GM19397 (cell line): ENCODE measurements around the gene NOL4L.

Experiments used
- ATAC-seq: cut with Tn5 transposase; IDR thresholded peaks from one replicate; pipeline ENCODE4 v1.9.1; 2021; ENCODE audit warnings: mild to moderate bottlenecking, moderate library complexity; ENCODE audit not compliant: unreplicated experiment

NOL4L gene

DNA sequence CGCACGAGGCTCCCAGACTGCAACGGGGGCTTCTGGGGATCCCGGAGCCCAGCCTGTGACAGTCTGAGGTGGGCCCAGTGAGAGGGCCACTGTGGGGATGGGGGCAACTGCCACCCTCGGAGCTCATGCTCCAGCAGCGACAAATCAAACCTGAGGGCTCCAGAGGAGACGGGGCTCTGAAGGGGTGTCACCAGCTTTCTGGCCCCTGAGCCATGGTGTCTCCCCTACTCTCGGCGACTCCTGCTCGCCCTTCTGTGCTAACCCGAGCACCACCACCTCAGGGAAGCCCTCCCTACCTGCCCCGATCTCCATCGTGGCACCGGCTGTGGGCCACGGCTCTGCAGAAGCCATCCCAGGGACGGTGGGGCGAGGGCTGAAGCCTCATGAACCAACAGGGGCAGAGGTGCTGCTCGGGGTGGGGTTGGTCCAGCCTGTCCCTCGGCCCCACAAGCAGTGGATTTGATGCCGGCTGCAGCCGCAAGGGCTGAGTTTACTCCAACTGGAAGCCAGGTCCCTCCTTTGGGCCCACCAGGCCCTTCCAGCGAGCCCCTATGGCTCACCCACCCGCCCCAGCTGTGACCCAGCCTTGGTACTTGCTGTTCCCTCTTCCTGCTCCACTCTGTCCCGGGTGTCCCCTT is 124.3 kb downstream of the NOL4L start:
- no peak for ATAC-seq

DNA sequence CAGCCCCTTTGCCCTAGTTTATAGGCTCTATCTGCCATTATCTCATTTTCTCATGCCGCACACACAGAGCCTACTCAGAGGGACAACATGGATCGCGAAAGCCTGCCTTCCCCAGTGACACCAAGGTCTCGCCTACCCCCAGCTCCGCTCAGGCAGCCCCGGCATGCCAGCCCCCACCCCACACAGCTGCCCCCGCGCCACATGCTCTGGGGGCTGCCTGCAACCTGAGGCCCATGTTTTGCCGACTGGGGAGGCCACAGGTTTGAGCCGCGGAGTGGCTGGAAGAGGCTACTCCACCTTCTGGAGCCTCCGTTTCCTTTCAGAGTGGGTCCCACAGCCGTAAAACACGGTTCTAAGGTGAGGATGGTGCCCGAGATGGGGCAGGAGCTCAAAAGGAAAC is 124.9 kb downstream of the NOL4L start:
- no peak for ATAC-seq

DNA sequence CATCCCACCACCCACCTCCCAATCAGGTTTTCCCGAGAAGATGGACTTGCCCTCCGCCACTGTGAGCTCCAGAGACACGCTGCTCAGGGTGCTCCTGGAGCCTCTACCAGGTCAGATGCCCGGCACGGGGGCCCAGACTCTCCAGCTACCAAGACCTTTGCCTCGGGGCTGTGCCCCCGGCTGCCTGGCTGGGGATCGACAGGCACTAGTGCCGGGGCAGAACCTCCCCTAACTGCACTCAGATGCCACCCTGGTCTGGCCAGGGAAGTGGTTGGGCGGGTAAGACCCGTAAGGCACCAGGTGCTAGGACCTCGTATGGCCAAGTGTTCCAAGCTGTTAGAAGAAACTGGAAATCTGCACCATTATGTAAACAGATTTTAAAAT is 126.3 kb downstream of the NOL4L start:
- no peak for ATAC-seq

DNA sequence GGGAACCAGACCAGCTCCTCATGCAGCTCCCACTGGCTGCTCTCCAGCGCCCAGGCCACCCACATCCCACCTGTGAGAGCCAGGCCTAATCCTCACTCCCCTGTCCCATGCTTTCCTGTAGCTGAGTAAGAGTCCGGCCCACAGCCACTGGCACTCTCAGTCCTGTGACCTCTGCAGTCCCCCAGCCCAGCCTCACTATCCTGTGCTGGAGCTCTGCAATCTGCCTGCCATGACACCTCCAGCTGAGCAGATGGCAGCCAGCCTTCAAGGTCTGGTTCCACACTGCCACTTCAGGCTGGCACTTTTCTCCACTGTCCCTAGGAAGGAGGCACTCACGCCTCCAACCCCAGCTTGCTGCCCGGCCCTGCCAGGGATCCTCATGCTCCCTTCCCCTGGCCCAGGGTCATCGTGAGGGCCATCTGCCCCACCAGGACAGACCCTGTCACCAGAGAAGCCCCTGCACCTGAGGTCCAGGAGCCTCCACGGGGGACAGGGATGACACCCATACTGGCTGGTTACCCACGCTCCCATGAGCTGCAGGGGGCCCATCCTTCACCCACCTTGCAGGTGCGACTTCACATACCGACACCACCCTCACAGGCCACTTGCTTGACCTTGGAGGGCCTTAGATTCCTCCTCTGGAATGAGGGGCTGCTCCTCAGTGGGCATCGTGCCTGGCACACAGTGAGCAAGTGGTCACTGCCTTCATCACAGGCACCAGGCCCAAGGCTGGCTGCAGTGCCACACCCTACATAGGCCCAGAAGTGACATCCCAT is 126.9 kb downstream of the NOL4L start:
- no peak for ATAC-seq

DNA sequence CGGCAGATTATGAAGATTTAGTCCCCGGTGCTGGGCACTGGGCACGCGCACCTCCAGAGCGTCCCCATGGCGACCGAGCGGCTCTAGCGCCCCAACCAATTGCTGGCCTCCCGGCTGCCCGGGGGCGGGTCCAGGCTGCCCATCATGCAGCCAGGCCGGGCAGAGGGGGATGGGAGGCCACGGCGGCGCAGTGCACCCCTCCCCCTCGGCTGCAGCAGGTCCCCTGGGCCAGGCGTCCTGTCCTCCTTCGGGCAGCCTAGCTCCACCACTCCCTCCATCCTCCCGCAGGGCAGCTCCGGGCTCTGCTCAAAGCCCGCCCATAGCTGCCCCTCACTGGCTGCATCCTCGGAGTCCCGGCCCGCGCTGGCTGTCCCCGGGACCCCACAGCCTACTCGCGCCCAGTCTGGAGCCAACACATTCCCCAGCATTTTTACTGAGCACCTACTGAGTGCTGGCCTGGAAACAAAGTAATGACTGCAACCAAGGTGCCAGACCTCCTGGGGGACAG is 127.6 kb downstream of the NOL4L start:
- ATAC-seq: no peak

DNA sequence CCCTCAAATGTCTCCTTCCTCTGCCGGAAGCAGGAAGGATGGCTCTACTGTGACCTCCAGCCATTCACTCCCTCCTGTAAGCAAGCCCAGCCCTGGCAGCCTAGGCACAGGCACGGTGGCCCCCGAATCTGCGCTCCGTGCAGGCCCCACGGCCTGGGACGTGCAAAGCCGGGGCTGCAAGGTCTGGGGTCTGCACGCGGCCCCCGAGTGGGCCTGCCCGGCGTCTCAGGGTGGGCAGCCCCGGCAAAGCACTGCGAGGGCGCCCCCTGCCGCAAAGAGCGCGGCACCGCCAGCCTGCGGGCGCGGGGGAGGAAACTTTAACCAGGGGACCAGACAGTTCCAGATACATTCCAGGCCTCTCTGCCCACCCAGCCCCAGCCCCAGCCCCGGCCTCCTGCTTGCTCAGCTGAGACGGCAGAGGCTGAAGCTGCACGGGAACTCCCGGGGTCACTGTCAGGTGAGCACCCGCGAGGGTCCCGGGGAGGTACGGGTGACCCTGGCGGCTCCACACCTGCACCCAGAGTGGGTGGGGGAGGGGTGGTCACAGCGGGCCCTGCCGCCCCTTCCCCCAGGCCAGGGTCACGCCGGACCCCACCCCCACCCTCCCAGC is 128.2 kb downstream of the NOL4L start:
- ATAC-seq: no peak

DNA sequence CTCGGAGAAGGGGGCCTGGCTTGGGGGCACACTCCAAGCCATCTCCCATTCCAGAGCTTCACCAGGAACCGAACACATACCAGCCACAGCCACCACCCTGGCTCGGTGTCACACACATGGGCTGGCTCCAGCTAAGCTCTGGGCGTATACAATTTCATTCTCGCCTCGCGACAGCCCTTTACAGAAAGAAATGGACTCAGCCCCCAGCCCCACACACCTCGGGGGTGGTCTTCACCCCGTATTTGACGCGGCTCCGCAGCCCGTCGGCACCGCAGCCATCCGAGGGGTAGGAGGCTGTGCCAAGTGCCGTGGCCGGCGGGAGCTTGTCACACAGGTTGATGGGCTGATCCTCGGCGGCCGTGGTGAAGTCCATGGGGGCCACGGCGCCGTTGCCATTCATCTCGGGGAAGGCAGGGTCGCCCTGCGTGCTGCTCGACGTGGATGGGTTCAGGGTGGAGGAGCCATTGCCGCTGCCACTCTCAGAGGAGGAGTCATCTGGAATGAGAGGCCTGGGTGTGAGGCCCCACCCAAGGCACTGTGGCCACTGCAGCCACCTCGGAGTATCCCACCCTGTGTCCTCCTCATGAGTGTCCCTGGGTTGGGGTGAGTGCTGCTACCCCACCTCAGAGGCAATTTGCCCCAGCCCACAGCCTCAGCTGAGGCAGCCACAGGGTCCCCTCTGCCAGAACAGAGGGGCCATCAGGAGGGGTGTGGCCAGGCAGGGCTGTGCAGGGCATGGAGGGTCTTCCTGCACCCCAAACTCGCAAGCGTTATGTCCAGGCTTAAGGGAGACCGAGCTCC is 129.0 kb downstream of the NOL4L start:
- no peak for ATAC-seq

DNA sequence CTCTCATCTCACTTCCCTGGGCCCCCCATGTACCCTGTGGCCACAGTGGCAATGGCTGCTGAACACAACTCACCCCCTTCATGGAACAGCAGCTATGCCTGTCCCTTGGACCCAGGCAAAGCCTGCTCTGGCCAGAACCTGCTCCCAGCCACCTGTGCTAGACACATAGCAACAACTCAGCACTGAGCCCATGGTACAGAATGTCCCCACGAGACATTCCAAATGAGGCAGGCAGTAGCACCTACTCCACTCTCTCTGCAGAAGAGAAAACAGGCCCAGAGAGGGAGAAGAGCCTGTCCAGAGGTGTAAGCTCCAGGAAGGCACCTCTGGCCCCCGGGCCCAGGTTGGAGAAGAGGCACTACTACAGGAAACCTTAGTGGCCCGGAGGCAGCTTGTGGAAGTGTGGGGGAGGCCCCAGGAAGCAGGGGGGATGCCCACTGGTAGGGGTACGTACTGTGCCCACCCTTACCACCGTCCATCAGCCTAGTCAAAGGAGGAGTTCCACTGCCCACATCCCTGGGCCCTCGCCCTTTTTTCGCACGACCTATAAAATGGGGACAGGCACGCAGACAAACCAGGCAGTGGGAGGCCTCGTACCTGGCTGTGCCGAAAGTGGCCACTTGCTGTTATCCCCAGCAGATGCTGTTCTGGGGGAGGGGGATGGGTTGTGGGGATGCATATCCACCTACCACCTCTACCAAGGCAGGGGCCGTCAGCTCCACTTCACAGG is 129.8 kb downstream of the NOL4L start:
- ATAC-seq: no peak

DNA sequence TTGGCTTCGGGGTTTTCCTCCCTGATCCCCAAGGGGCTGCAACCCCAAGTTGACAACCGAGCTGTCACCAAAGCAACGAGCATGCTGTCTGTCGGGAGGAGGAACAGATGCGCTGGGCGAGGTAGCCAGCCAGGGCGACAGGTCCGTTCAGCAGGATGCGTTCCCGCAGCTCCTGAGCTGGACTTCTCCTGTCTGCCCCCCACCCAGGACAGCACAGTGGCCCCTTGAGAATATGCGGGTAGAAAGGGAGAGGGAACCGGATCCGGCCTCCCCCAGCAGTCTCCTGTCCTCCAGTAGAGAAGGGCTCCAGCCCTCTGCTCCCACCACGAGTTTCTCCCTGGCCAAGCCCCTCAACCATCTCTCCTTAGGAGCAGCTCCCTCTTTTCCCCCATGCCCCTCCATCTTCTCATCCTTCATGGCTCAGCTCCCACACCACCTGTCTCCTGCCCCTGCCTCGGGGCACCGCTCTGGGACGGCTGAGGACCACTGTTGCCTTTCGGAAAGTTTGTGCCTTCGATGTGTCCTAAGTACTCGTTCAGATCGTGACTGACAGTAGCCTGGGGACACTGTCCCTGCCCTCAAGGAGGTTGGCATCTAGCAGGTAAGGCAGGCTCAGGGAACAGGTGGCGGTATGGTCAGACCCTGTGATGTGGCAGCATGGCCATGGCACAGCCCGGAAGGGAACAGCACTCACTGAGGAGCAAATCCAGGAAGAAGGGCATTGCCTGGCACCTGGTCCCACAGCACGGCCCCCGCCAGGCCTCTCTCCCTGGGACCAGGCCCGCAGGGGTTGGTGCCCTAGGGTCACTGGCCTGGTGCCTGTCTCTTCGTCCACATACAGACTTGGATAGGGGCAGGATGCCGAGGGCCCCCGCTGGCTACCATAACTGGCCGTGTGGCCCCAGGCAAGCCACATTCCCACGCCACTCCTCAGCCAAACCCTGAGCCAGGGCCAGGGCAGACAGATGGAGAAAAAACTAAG is 130.7 kb downstream of the NOL4L start:
- ATAC-seq: no peak

DNA sequence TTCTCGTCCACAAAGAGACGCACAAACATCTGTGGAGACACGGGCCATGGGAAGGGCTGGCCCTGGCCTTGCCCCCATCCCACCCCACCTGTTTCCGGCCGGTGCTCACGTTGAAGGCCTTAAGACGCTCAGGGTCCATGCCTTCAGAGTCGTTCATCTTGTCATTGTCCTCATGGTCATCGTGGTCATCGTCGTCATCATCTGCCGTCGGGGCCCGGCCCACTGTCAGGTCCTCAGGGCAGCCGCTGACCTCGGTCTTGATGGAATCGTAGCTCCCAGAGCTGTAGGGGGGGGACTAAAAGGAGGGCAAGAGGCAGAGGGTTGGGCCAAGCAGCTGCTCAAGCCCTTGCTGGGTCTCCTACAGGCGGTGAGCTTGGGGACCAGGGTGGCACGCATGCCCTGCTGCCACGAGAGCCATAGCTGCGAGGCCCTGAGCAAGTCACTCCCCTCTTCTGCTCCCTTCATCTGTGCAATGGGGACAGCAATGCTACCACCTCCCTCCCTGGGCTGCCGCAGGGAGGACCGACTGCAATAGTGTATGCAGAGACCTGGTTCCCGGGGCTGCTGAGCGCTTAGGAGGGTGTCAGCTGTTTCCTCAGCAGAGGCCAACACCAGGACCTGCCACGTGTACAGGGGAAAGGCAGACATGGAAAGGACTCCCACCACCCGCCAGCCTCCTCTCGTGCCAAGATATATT is 131.5 kb downstream of the NOL4L start:
- ATAC-seq: no peak

DNA sequence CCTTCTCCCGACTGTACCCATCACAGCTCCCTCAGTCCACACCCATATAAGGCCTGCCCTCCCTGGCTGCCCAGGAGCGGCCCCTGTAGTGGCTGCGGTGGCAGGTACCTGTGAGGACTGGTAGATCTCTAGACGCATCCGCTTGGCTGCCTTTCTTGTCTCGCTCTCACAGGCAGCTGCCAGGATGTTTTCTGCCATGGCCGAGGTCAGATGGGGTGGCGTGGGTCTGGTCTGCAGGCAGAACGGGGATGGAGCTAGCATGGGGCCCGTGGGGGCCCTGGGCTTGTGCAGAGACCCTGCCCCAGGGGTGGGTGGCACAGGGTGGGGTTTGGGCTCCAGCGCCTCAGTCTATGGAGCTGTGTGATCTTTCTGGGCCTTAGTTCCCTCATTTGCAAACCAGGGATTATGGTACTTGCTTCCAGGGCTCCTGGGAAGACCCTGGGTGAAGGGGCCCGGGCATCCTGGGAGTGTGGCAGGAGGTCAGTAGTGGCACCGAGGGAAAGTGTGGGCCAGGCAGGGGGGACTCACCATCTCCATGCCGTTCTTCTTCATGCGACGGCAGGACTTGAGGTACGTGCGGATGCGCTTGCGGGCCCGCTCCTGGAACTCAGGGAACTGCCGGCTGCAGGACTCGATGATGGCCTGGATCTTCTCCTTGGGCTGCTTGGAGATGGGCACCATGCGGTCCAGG is 132.2 kb downstream of the NOL4L start:
- ATAC-seq: no peak

DNA sequence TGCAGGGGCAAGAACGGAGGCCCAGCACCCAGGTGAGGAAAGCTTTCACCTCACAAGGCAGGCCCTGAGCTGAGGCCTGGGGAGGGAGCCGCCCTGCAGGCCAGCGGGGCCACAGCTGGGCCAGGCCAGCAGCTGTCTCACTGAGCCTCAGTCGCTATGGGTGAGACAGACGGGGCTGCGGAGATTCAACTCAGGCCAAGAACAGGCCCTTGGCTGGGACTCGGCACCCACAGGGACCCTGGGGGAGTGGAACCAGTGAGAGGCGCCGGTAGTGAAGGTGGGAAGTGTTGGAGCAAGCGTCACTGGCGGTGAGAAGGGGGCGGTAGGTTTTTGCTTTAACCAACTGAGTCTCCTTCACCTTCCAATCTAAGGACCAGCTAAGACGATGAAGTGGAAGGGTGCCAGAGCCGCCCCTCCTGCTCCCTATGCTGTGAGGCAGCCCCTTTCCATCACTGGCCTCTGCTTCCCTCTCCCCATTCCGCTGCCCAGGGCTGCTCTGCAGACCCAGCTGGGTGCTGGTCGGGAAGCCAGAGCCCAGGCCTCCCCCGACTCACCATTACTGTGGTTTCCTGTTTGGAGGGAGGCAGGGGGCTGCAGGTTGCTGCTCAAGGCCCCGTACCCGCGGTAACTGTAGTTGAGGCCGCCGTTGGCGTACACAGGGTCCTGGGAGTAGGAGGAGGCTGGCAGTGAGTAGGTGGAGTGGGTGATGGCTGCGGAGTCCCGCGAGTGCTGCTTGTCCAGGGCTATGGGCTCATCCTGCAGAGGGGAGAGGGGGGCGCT is 133.3 kb downstream of the NOL4L start:
- ATAC-seq: no peak

DNA sequence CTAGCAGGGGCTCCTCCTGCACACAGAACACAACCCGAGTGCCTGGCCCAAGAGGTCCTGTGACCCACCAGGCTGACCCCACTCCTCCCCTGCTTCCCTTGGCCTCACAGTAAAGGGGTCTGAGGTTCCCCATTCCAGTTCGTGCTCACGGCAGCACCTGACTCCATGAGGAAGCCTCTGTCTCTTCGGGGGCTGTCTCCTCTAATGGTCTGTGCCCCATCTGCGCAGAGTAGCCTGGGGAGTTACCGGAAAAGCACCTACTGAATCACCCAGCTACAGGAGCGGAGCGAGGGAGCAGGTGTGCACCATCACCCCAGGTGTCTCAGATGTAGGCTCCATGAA is 133.8 kb downstream of the NOL4L start:
- ATAC-seq: no peak

DNA sequence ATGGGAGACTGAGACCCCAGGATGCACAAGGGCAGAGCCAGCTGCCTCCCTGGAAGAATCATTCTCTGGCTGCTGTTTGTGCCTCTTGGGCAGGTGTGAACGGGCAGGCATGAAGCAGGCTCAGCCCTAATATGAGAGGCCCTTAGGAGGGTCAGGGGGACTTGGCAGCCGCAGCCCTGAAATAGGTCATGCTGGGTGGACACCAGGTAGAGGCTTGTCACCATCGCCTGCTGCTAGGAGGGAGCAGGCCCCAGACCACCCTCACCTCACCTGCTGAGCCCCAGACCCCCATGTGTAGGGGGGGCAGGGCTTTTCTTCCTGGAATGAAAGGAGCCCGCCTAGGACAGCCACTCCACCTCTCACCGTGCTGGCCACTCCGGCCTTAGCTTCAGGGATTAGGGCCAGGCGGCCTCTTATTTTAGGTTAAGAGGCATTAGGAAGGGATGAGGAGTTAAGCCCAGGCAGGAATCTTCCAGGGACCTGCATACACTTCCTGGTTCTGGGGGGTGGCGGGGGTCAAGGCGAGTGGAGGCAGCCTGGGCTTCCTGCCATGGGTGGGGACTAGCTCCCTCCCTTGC is 134.6 kb downstream of the NOL4L start:
- no peak for ATAC-seq

DNA sequence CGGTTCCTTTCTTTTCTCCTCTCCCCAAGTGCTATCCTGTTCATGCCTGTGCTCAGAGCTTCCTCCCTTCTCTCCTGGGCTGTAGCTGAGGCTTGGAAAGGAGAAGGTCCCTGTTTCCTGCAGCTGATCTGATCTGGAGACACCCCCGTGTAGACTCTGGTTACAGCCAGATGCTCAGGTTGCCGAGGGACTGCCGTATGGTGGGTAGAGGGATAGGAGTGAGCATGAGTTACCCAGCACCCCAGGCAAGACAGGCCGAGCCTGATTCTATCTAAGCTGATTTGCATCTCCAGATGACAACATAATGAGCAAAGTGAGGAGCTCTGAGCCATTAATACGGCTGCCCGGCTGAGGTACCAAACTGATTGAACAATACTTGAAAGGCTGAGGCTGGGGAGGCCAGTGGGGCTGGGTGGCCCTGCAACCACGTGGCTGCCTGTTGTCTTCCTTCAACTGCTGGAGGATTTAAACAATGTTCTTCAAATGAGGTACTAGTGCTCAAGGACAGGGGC is 135.2 kb downstream of the NOL4L start:
- ATAC-seq: no peak

DNA sequence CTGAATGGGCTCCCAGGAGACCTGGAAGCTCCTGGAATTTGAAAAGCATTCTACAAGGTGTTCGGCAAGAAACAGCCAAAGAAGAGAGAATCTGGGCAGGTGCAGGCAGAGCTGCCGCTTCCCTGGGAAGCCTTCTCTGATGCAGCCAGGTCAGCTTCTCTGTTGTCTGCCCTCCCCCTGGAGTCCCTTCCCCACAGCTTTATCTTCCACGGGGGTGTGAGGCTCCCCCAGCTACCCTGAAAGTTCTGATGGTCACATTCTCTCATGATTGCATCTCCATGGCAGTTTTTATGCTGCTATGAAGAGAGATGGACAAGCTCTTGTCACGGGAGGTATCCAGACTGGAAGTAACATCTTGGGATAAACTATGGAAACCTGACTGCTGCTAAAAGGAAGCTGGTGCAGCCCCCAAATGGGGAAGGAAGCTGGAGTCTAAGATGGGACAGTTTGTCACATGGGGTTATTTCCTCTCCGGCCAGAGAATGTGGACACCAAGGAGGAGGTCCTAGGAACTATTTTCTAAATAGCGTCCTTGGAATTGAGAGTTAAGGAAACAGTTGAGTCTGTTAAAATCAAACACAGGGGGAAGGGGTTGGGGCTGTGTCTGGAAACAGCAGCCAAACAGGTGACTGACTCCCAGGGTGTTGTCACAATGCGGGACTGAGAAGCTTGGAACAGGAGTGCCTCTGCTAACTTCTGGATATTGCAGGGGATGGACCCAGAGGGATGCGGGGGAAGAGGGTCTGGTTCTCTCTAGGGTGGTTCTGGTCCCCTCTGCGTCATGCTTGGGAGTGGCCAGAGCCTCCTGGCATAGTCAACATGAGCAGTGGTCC is 135.9 kb downstream of the NOL4L start:
- ATAC-seq: no peak
